GM20431 (cell line): Measurements from ENCODE around the gene USH1C.

Experiments
- in situ Hi-C: fragments of 300-500 bp; cut with MseI, MboI; formaldehyde crosslinking; loops from one replicate; pipeline ENCODE4 v1.15.0; 2020; ENCODE audit warnings: low sequenced_read_pairs; ENCODE audit not compliant: unreplicated experiment

USH1C gene

GRCh38 chr11:17571431-17572358 lies 27.5 kb upstream of the USH1C start:
- in situ Hi-C loops = no loop called here

GRCh38 chr11:17570034-17570433 lies 25.8 kb upstream of the USH1C start:
- in situ Hi-C loops = no loop called here

- in situ Hi-C loops = no loop called here
Observed at GRCh38 chr11:17568944-17569343, 24.7 kb upstream of the USH1C start.

- in situ Hi-C loops = no loop called here
Observed at GRCh38 chr11:17564687-17565042, 20.4 kb upstream of the USH1C start.

GRCh38 chr11:17563961-17564686 lies 19.9 kb upstream of the USH1C start:
- in situ Hi-C loops = no loop called here

- in situ Hi-C loops = no loop called here
Observed at GRCh38 chr11:17563231-17563646, 19.0 kb upstream of the USH1C start.

GRCh38 chr11:17561526-17561925 lies 17.3 kb upstream of the USH1C start:
- in situ Hi-C loops = no loop called here

- in situ Hi-C loops = no loop called here
Observed at GRCh38 chr11:17561111-17561415, 16.8 kb upstream of the USH1C start.

- in situ Hi-C loops = no loop called here
Observed at GRCh38 chr11:17560281-17561110, 16.3 kb upstream of the USH1C start.

- in situ Hi-C loops = no loop called here
Observed at GRCh38 chr11:17559341-17560087, 15.3 kb upstream of the USH1C start.

- in situ Hi-C loops = no loop called here
Observed at GRCh38 chr11:17558916-17559315, 14.7 kb upstream of the USH1C start.

GRCh38 chr11:17558025-17558780 lies 14.0 kb upstream of the USH1C start:
- in situ Hi-C loops = no loop called here

GRCh38 chr11:17556999-17557398 lies 12.8 kb upstream of the USH1C start:
- in situ Hi-C loops = no loop called here

- in situ Hi-C loops = no loop called here
Observed at GRCh38 chr11:17554487-17554886, 10.3 kb upstream of the USH1C start.

- in situ Hi-C loops = no loop called here
Observed at GRCh38 chr11:17553249-17553546, 9.0 kb upstream of the USH1C start.

GRCh38 chr11:17552392-17553248 lies 8.4 kb upstream of the USH1C start:
- in situ Hi-C loops = no loop called here

GRCh38 chr11:17552041-17552355 lies 7.8 kb upstream of the USH1C start:
- in situ Hi-C loops = no loop called here

- in situ Hi-C loops = no loop called here
Observed at GRCh38 chr11:17551347-17552040, 7.3 kb upstream of the USH1C start.
